ENCODE data around the gene FILIP1L. TPM values are rescaled to one million over a fixed set of nuclear protein-coding genes. Genes with fewer than 3 reads are reported as not detected.
A peak's percentile ranks its signal among the peaks of the same experiment; 100 is the strongest.

The FILIP1L gene
- total RNA-seq, 4 donors from 2014 or later, result 87.1 to 115 (median 99.6) TPM

DNA sequence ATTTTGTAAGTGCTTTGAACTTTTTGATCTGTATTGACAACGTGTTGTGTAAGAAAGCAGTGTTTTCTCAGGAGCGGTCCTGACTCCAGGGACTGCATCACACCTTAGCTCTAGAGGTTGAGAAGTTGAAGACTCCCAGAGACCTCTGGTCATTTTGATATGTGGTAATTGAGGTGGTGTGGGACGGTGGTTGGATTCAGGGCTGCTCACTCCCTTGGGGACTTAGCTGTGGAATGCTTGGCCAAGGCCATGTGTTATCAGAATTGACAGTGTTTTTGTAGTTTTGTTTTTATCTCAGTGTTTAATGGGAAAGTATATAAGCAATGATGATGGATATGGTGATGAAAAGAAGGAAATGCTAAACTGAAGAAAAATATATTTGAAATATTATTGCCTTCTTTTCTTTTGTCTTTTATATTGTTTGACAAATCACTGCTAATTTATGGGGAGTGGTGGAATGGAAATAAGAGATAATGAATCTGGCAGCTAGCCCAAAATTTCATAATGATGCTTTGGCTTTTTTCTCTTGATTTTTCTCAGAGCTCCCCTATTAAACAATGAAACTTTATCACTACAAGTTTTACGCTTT lies 280.6 kb downstream of the FILIP1L start:
- no peaks in the 10 kb centered on the region for H3K27me3 ChIP-seq
- TF ChIP-seq POLR2A (IDR thresholded peaks at IDR 0.05), result no peak
- TF ChIP-seq, protein P1, sequence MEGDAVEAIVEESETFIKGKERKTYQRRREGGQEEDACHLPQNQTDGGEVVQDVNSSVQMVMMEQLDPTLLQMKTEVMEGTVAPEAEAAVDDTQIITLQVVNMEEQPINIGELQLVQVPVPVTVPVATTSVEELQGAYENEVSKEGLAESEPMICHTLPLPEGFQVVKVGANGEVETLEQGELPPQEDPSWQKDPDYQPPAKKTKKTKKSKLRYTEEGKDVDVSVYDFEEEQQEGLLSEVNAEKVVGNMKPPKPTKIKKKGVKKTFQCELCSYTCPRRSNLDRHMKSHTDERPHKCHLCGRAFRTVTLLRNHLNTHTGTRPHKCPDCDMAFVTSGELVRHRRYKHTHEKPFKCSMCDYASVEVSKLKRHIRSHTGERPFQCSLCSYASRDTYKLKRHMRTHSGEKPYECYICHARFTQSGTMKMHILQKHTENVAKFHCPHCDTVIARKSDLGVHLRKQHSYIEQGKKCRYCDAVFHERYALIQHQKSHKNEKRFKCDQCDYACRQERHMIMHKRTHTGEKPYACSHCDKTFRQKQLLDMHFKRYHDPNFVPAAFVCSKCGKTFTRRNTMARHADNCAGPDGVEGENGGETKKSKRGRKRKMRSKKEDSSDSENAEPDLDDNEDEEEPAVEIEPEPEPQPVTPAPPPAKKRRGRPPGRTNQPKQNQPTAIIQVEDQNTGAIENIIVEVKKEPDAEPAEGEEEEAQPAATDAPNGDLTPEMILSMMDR (IDR thresholded peaks at IDR 0.05 in 4 of 5, conservative IDR thresholded peaks at IDR 0.05 in 1 of 5), result no peak
- no peaks in the 10 kb centered on the region for H3K9me3 ChIP-seq
- no peak for DNase-seq
- no peaks in the 10 kb centered on the region for H3K36me3 ChIP-seq
- ATAC-seq, result no peak
- H3K27ac ChIP-seq, result peak overlapping the region; percentile 4 to 66 (median 48)
- intact Hi-C loops (cut with DNase I; ENCODE audit: low total_unique reads) (no loop called here), in situ Hi-C loops (cut with MboI; ENCODE audit: low sequenced_read_pairs in 4 of 4) (loop anchor here (5.0 to 25.0 kb wide), 6 partner anchors 229 to 761 kb away; no protein-coding TSS in a partner anchor)
- peaks cover 7 to 12% of the 10 kb centered on the region in 2 donors for H3K4me1 ChIP-seq
- no peak overlapping the region for H3K4me3 ChIP-seq

DNA sequence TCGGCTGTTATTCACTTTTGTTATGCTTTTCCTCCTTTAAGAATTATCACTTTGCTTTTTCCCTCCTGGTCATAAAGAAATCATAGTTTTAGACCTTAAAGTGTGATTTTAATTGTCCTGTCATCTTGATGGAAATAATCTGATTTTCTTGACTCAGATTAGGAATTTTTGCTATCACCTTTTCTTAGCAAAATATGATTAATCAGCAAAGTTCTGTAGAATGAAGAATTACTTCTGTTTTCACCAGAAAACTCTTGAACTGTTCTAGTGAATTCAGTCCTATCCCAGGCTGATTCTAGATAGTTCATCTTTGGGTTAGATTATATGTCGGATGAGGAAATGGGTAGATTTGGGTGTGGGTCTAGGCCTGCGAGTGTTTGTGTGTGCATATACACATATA lies 284.5 kb downstream of the FILIP1L start:
- Histone ChIP-seq H3K4me1 (peaks cover 7 to 14% of the 10 kb centered on the region in 2 donors), H3K27me3 (no peaks in the 10 kb centered on the region), H3K36me3 (no peaks in the 10 kb centered on the region), H3K9me3 (no peaks in the 10 kb centered on the region), H3K4me3 (no peak overlapping the region), H3K27ac (no peak overlapping the region)
- TF ChIP-seq, protein P1 (IDR thresholded peaks at IDR 0.05 in 4 of 5, conservative IDR thresholded peaks at IDR 0.05 in 1 of 5), result no peak
- no peak for TF ChIP-seq POLR2A (IDR thresholded peaks at IDR 0.05)
- in situ Hi-C loops (cut with MboI; ENCODE audit: low sequenced_read_pairs in 4 of 4), result loop anchor here (5.0 to 25.0 kb wide), 6 partner anchors 232 to 765 kb away; no protein-coding TSS in a partner anchor
- intact Hi-C loops (cut with DNase I; ENCODE audit: low total_unique reads), result loop anchor here (10.0 kb wide), 1 partner anchor 665 kb away; the partner anchor contains the start of gene TMEM45A
- no peak for DNase-seq
- no peak for ATAC-seq

DNA sequence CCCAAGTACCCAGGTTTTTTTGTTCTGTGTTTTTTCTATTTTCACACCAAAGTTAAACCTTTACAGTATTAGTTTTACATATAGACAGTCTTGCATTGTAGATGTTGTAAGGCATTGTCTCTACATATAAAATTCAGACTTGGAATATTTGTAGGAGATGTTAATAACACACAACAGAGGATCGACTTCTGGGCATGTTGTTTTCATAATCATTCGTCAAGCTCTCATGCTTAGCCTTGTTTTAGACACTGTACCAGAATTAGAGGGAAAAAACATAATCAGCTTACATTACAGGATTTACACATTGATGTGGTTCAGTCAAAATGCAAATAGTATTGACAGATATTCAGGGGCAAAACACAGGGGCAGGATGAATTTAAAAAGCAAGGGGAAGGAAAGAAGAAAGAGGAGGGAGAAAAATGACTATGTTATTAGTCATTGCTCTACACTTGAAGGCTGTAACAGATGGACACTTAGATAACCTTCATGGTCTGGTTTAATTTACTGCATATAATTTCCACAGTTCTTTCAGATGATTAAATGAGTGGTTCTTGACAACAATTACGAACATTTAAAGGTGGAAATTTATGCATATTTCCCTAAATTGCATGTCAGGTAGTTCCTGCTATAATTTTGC lies 289.2 kb downstream of the FILIP1L start:
- Histone ChIP-seq H3K36me3 (no peaks in the 10 kb centered on the region), H3K9me3 (no peaks in the 10 kb centered on the region), H3K4me1 (peaks cover 13 to 33% of the 10 kb centered on the region in 2 donors), H3K4me3 (no peak overlapping the region), H3K27ac (peak overlapping the region in 3 of 4 donors; percentile 16 to 71 (median 58)), H3K27me3 (no peaks in the 10 kb centered on the region)
- ATAC-seq (peak in 1 of 2 donors; percentile 57), DNase-seq (no peak)
- TF ChIP-seq, protein P1 (IDR thresholded peaks at IDR 0.05 in 4 of 5, conservative IDR thresholded peaks at IDR 0.05 in 1 of 5), result no peak
- TF ChIP-seq POLR2A (IDR thresholded peaks at IDR 0.05), result no peak
- intact Hi-C loops (cut with DNase I; ENCODE audit: low total_unique reads) (loop anchor here (10.0 kb wide), 1 partner anchor 670 kb away; the partner anchor contains the start of gene TMEM45A), in situ Hi-C loops (cut with MboI; ENCODE audit: low sequenced_read_pairs in 4 of 4) (loop anchor here in 3 of 4 donors (25.0 kb wide), 1 partner anchor 237 kb away; no protein-coding TSS in a partner anchor)

DNA sequence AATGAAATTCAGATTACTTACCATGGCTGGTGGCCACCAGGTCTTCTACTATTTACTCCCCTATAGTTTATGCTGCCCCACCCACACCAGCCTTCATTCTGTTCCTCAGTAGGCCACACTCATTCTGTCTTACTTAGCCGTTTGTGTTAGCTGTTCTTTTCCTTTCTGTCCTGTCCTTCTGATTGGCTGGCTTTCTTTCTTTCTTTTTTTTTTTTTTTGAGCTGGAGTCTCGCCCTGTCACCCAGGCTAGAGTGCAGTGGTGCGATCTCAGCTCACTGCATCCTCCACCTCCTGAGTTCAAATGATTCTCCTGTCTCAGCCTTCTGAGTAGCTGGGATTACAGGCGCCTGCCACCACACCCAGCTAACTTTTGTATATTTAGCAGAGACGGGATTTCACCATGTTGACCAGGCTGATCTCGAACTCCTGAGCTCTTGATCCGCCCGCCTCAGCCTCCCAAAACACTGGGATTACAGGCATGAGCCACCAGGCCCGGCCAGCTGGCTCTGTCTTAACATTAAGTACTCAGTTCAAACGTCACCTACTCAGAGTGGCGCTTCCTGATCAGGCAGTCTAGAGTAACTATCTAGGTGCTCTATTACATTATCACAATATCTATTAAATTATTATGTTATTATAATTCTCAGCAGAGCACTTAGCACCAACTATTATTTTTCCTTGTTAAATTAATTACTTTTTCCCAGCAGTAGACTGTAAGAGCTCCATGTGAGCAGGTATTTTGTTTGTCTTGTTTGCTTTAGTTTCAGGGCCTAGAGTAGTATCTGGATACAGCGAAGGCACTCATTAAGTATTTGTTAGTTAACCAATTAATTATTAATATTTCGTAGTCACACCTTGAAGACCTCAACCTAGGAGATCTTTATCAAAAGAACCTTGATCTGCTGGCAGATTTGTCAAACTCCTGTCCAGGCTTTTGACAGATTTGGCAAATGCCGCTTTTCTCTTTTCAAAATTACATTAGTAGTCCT lies 290.3 kb downstream of the FILIP1L start:
- H3K27ac ChIP-seq, result peak overlapping the region; percentile 42 to 71 (median 52)
- no peaks in the 10 kb centered on the region for H3K9me3 ChIP-seq
- H3K27me3 ChIP-seq, result no peaks in the 10 kb centered on the region
- intact Hi-C loops (cut with DNase I; ENCODE audit: low total_unique reads), result loop anchor here (10.0 kb wide), 1 partner anchor 671 kb away; the partner anchor contains the start of gene TMEM45A
- no peak for DNase-seq
- no peaks in the 10 kb centered on the region for H3K36me3 ChIP-seq
- in situ Hi-C loops (cut with MboI; ENCODE audit: low sequenced_read_pairs in 4 of 4), result loop anchor here in 1 of 4 donors (25.0 kb wide), 1 partner anchor 888 kb away; the partner anchor contains the start of gene TFG
- no peak for TF ChIP-seq POLR2A (IDR thresholded peaks at IDR 0.05)
- TF ChIP-seq, protein P1 (IDR thresholded peaks at IDR 0.05 in 4 of 5, conservative IDR thresholded peaks at IDR 0.05 in 1 of 5), result no peak
- H3K4me1 ChIP-seq, result peaks cover 17 to 38% of the 10 kb centered on the region in 2 donors
- no peak for ATAC-seq
- H3K4me3 ChIP-seq, result no peak overlapping the region
